Activated B cell treated with CpG ODN at 0.5 μM for 24 hours (primary cell): Measurements from ENCODE around the gene KRTAP4-2. TPM values are rescaled to one million over a fixed set of nuclear protein-coding genes. Genes with fewer than 3 reads are reported as not detected.
"Not testable (repeated sequence)": the region's sequence is repeated elsewhere in the genome, so short reads cannot be mapped to it uniquely, and the experiment has no call there.

Experiments used
- ATAC-seq: fragments of 200-7000 bp; cut with Tn5 transposase; one replicate; pipeline ENCODE4 v1.10.0; 2021; ENCODE audit warnings: low read depth, mild to moderate bottlenecking, moderate library complexity
- CTCF ChIA-PET: fragments of 350-600 bp; sonication (Branson Sonifier 250); formaldehyde crosslinking; loops from one replicate; lab custom pipeline; 2021; ENCODE audit warnings: antibody characterized with exemption; lab: Charles Lee
- POLR2A ChIA-PET: fragments of 350-600 bp; sonication (Branson Sonifier 250); formaldehyde crosslinking; loops from one replicate; lab custom pipeline; 2021; ENCODE audit warnings: antibody characterized with exemption; lab: Charles Lee
- DNase-seq: peaks from one replicate; pipeline ENCODE4 v3.0.0; 2022
- H3K27ac Mint-ChIP-seq: one replicate; pipeline ENCODE4 v1.8.0; 2020; ENCODE audit warnings: mixed read lengths
- H3K27me3 Mint-ChIP-seq: one replicate; pipeline ENCODE4 v1.8.0; 2021; ENCODE audit warnings: mixed read lengths
- H3K36me3 Mint-ChIP-seq: one replicate; pipeline ENCODE4 v1.8.0; 2021; ENCODE audit warnings: low read depth, mixed read lengths
- H3K4me1 Mint-ChIP-seq: one replicate; pipeline ENCODE4 v1.8.0; 2021; ENCODE audit warnings: mixed read lengths
- H3K4me3 Mint-ChIP-seq: one replicate; pipeline ENCODE4 v1.8.0; 2020; ENCODE audit warnings: mild to moderate bottlenecking, mixed read lengths
- H3K9me3 Mint-ChIP-seq: one replicate; pipeline ENCODE4 v1.8.0; 2020; ENCODE audit warnings: mixed read lengths
- CTCF ChIP-seq: fragments of 200-600 bp; IDR thresholded peaks from one replicate; pipeline ENCODE4 v1.8.0; 2022; ENCODE audit warnings: antibody characterized with exemption, mild to moderate bottlenecking
- intact Hi-C: fragments of 100-400 bp; cut with micrococcal nuclease; formaldehyde crosslinking; loops from one replicate; pipeline ENCODE4 v1.15.1; 2024
- total RNA-seq: library from RNA; stranded (reverse); gene quantifications from 2 replicates; pipeline ENCODE4 v1.2.3, GENCODE V29; 2022

KRTAP4-2 gene
- total RNA-seq, 1 donor from 2014 or later: not detected

- Mint-ChIP-seq H3K27me3 (peaks cover 12% of the 10 kb centered on the region), H3K4me3 (no peak overlapping the region), H3K4me1 (no peaks in the 10 kb centered on the region), H3K27ac (no peak overlapping the region), H3K36me3 (peaks cover 7% of the 10 kb centered on the region), H3K9me3 (peaks cover 36% of the 10 kb centered on the region)
- ATAC-seq: no peak
- no peak for DNase-seq
- POLR2A ChIA-PET: no interaction called here
- no peak for TF ChIP-seq CTCF
- CTCF ChIA-PET: no interaction called here
- intact Hi-C loops: no loop called here
These were observed 36.7 kb downstream of the KRTAP4-2 start for GRCh38 chr17:41141361-41141760.

- ChIA-PET CTCF (no interaction called here), POLR2A (no interaction called here)
- DNase-seq (no peak), ATAC-seq (no peak)
- H3K4me3 Mint-ChIP-seq: no peak within 1 kb of the TSS
- no peak within 1 kb of the TSS for H3K27ac Mint-ChIP-seq
- H3K36me3 Mint-ChIP-seq: peaks cover 7% of the 10 kb centered on the region
- H3K9me3 Mint-ChIP-seq: peaks cover 36% of the 10 kb centered on the region
- peaks cover 12% of the 10 kb centered on the region for H3K27me3 Mint-ChIP-seq
- no peak for TF ChIP-seq CTCF
- H3K4me1 Mint-ChIP-seq: no peaks in the 10 kb centered on the region
- intact Hi-C loops: no loop called here
These were observed 37.5 kb downstream of the KRTAP4-2 start, which contains the start of gene KRTAP4-6 for GRCh38 chr17:41140360-41141131. KRTAP4-6 (minus strand) TSS chr17:41140544; CDS start chr17:41140487, 57 bp downstream.

- Mint-ChIP-seq H3K9me3 (peaks cover 36% of the 10 kb centered on the region), H3K27me3 (peaks cover 12% of the 10 kb centered on the region)
- POLR2A ChIA-PET, ATAC-seq, CTCF ChIA-PET, DNase-seq, intact Hi-C loops, H3K27ac Mint-ChIP-seq, H3K4me1 Mint-ChIP-seq, H3K4me3 Mint-ChIP-seq, H3K36me3 Mint-ChIP-seq: not testable (repeated sequence)
These were observed 38.2 kb downstream of the KRTAP4-2 start for GRCh38 chr17:41139865-41140264.

- Mint-ChIP-seq H3K4me3 (no peak overlapping the region), H3K27ac (no peak overlapping the region), H3K9me3 (peaks cover 9% of the 10 kb centered on the region), H3K4me1 (peaks cover 12% of the 10 kb centered on the region), H3K27me3 (peaks cover 7% of the 10 kb centered on the region), H3K36me3 (no peaks in the 10 kb centered on the region)
- no peak for TF ChIP-seq CTCF
- POLR2A ChIA-PET: no interaction called here
- intact Hi-C loops: loop anchor here (5.0 kb wide), 1 partner anchor 43 kb away; the partner anchor contains the start of gene KRTAP4-2
- DNase-seq: no peak
- CTCF ChIA-PET: no interaction called here
- no peak for ATAC-seq
These were observed 43.9 kb downstream of the KRTAP4-2 start for GRCh38 chr17:41133880-41134735.

GRCh38 chr17:41131979-41132378 lies 46.0 kb downstream of the KRTAP4-2 start:
- H3K27me3 Mint-ChIP-seq: no peaks in the 10 kb centered on the region
- H3K27ac Mint-ChIP-seq: no peak overlapping the region
- CTCF ChIA-PET: no interaction called here
- no peak overlapping the region for H3K4me3 Mint-ChIP-seq
- TF ChIP-seq CTCF: no peak
- peaks cover 12% of the 10 kb centered on the region for H3K4me1 Mint-ChIP-seq
- DNase-seq (no peak), ATAC-seq (peak; percentile 71)
- H3K9me3 Mint-ChIP-seq: peaks cover 2% of the 10 kb centered on the region
- H3K36me3 Mint-ChIP-seq: no peaks in the 10 kb centered on the region
- POLR2A ChIA-PET: no interaction called here
- intact Hi-C loops: loop anchor here (5.0 kb wide), 1 partner anchor 45 kb away; the partner anchor contains the start of gene KRTAP4-2

Other genes starting within 250 kb of the KRTAP4-2 start
- gene KRT23, start 240.6 kb downstream of the KRTAP4-2 start, total RNA-seq: not detected in 2 replicates
- gene KRT39, start 211.3 kb downstream of the KRTAP4-2 start, total RNA-seq: not detected in 2 replicates
- gene KRT40, start 193.9 kb downstream of the KRTAP4-2 start, total RNA-seq: not detected in 2 replicates
- not detected in 2 replicates for gene KRTAP3-3, start 184.1 kb downstream of the KRTAP4-2 start, total RNA-seq
- gene KRTAP3-2, start 178.3 kb downstream of the KRTAP4-2 start, total RNA-seq: not detected in 2 replicates
- gene KRTAP3-1, start 169.1 kb downstream of the KRTAP4-2 start, total RNA-seq: not detected in 2 replicates
- gene KRTAP1-5, start 151.0 kb downstream of the KRTAP4-2 start, total RNA-seq: not detected in 2 replicates
- not detected in 2 replicates for gene KRTAP1-4, start 148.0 kb downstream of the KRTAP4-2 start, total RNA-seq
- not detected in 2 replicates for gene KRTAP1-3, start 143.3 kb downstream of the KRTAP4-2 start, total RNA-seq
- gene KRTAP1-1, start 136.8 kb downstream of the KRTAP4-2 start, total RNA-seq: not detected in 2 replicates
- not detected in 2 replicates for gene KRTAP2-1, start 130.9 kb downstream of the KRTAP4-2 start, total RNA-seq
- not detected in 2 replicates for gene KRTAP2-2, start 123.0 kb downstream of the KRTAP4-2 start, total RNA-seq
- not detected in 2 replicates for gene KRTAP2-3, start 118.1 kb downstream of the KRTAP4-2 start, total RNA-seq
- gene KRTAP2-4, start 112.3 kb downstream of the KRTAP4-2 start, total RNA-seq: not detected in 2 replicates
- gene KRTAP4-7, start 94.1 kb downstream of the KRTAP4-2 start, total RNA-seq: not detected in 2 replicates
- not detected in 2 replicates for gene KRTAP4-8, start 80.1 kb downstream of the KRTAP4-2 start, total RNA-seq
- gene KRTAP4-16, start 76.0 kb downstream of the KRTAP4-2 start, total RNA-seq: not detected in 2 replicates
- not detected in 2 replicates for gene KRTAP4-9, start 72.8 kb downstream of the KRTAP4-2 start, total RNA-seq
- not detected in 2 replicates for gene KRTAP4-11, start 59.8 kb downstream of the KRTAP4-2 start, total RNA-seq
- gene KRTAP4-12, start 54.0 kb downstream of the KRTAP4-2 start, total RNA-seq: not detected in 2 replicates
- gene KRTAP4-6, start 37.7 kb downstream of the KRTAP4-2 start, total RNA-seq: not detected in 2 replicates
- not detected in 2 replicates for gene KRTAP4-5, start 28.4 kb downstream of the KRTAP4-2 start, total RNA-seq
- not detected in 2 replicates for gene KRTAP4-4, start 17.5 kb downstream of the KRTAP4-2 start, total RNA-seq
- not detected in 2 replicates for gene KRTAP4-3, start 10.0 kb downstream of the KRTAP4-2 start, total RNA-seq
- gene KRTAP4-1, start 6.7 kb upstream of the KRTAP4-2 start, total RNA-seq: not detected in 2 replicates
- not detected in 2 replicates for gene KRTAP9-1, start 11.7 kb upstream of the KRTAP4-2 start, total RNA-seq
- not detected in 2 replicates for gene KRTAP9-2, start 48.4 kb upstream of the KRTAP4-2 start, total RNA-seq
- gene KRTAP9-3, start 54.2 kb upstream of the KRTAP4-2 start, total RNA-seq: not detected in 2 replicates
- not detected in 2 replicates for gene KRTAP9-8, start 59.8 kb upstream of the KRTAP4-2 start, total RNA-seq
- gene KRTAP9-4, start 71.5 kb upstream of the KRTAP4-2 start, total RNA-seq: not detected in 2 replicates
- not detected in 2 replicates for gene KRTAP9-9, start 77.2 kb upstream of the KRTAP4-2 start, total RNA-seq
- not detected in 2 replicates for gene KRTAP9-6, start 87.2 kb upstream of the KRTAP4-2 start, total RNA-seq
- not detected in 2 replicates for gene KRTAP9-7, start 97.5 kb upstream of the KRTAP4-2 start, total RNA-seq
- not detected in 2 replicates for gene KRTAP29-1, start 124.6 kb upstream of the KRTAP4-2 start, total RNA-seq
- not detected in 2 replicates for gene KRTAP16-1, start 131.1 kb upstream of the KRTAP4-2 start, total RNA-seq
- not detected in 2 replicates for gene KRTAP17-1, start 137.5 kb upstream of the KRTAP4-2 start, total RNA-seq
- gene KRT33A, start 172.6 kb upstream of the KRTAP4-2 start, total RNA-seq: not detected in 2 replicates
- gene KRT33B, start 191.6 kb upstream of the KRTAP4-2 start, total RNA-seq: not detected in 2 replicates
- gene KRT34, start 204.1 kb upstream of the KRTAP4-2 start, total RNA-seq: not detected in 2 replicates
- gene KRT31, start 219.4 kb upstream of the KRTAP4-2 start, total RNA-seq: not detected in 2 replicates
- gene KRT37, start 246.4 kb upstream of the KRTAP4-2 start, total RNA-seq: not detected in 2 replicates